ENCODE measurements around the gene EIF3I. TPM values are rescaled to one million over a fixed set of nuclear protein-coding genes. Genes with fewer than 3 reads are reported as not detected.

EIF3I gene
- 100 to 1,000 TPM in 3 of 4 donors, 10 to 100 TPM in 1; 43.8 to 122 (median 114) TPM for total RNA-seq

GRCh38 chr1:32221980-32222755, at the start of gene EIF3I, which contains the start of gene TMEM234:
EIF3I (plus strand) TSS chr1:32222407; CDS start chr1:32222442, 35 bp downstream.
TMEM234 (minus strand) TSS chr1:32222353; CDS start chr1:32222322, 31 bp downstream.
- intact Hi-C loops (cut with DNase I; ENCODE audit: low total_unique reads): no loop called here
- Histone ChIP-seq H3K4me1 (peaks cover 20 to 29% (median 24%) of the 10 kb centered on the region in 4 donors), H3K4me3 (peak within 1 kb of the TSS; percentile 79 to 98 (median 90)), H3K27ac (peak within 1 kb of the TSS; percentile 87 to 93 (median 91)), H3K27me3 (no peaks in the 10 kb centered on the region), H3K36me3 (peaks cover 0 to 12% (median 3%) of the 10 kb centered on the region in 4 donors), H3K9me3 (no peaks in the 10 kb centered on the region)
- peak; percentile 95 for DNase-seq
- in situ Hi-C loops (cut with MboI; ENCODE audit: low pct_ligation_motif_present in 1 of 4, low pct_unique_long_range_greater_than_20kb in 1 of 4, low sequenced_read_pairs in 3 of 4): loop anchor here in 1 of 4 donors (25.0 kb wide), 1 partner anchor 165 kb away; the partner anchor contains the start of gene BSDC1
- 0% methylated on average over 45 of the region's 46 CpGs; no CpG with 5 or more reads in 1 of the 2 donors for WGBS, 2 donors (ENCODE audit: low coverage in 1 of 2)
- peak; percentile 81 to 90 (median 85) for TF ChIP-seq POLR2AphosphoS5 (IDR thresholded peaks at IDR 0.05)
- no peak for TF ChIP-seq CTCF (IDR thresholded peaks at IDR 0.05)
- TF ChIP-seq POLR2A (IDR thresholded peaks at IDR 0.05): peak; percentile 71
- no peak for TF ChIP-seq EP300 (IDR thresholded peaks at IDR 0.05; ENCODE audit: low read depth)

GRCh38 chr1:32172621-32173245, 49.5 kb upstream of the EIF3I start:
- no peaks in the 10 kb centered on the region for H3K27me3 ChIP-seq
- no peak overlapping the region for H3K27ac ChIP-seq
- no peaks in the 10 kb centered on the region for H3K4me1 ChIP-seq
- H3K36me3 ChIP-seq: peaks cover 0 to 36% (median 15%) of the 10 kb centered on the region in 4 donors
- H3K9me3 ChIP-seq: no peaks in the 10 kb centered on the region
- intact Hi-C loops (cut with DNase I; ENCODE audit: low total_unique reads): no loop called here
- no peak for DNase-seq
- no peak overlapping the region for H3K4me3 ChIP-seq
- no peak for TF ChIP-seq POLR2AphosphoS5 (IDR thresholded peaks at IDR 0.05)
- TF ChIP-seq CTCF (IDR thresholded peaks at IDR 0.05): no peak
- TF ChIP-seq EP300 (IDR thresholded peaks at IDR 0.05; ENCODE audit: low read depth): no peak
- TF ChIP-seq POLR2A (IDR thresholded peaks at IDR 0.05): no peak
- in situ Hi-C loops (cut with MboI; ENCODE audit: low pct_ligation_motif_present in 1 of 4, low pct_unique_long_range_greater_than_20kb in 1 of 4, low sequenced_read_pairs in 3 of 4): no loop called here
- WGBS, 2 donors (ENCODE audit: low coverage in 1 of 2): 91 to 100% methylated on average over 1 of the region's 1 CpG

GRCh38 chr1:32178380-32179192, 43.6 kb upstream of the EIF3I start:
- peaks cover 12 to 38% (median 32%) of the 10 kb centered on the region in 4 donors for H3K4me1 ChIP-seq
- WGBS, 2 donors (ENCODE audit: low coverage in 1 of 2): 83 to 88% methylated on average over 5 to 7 of the region's 7 CpGs
- H3K27me3 ChIP-seq: no peaks in the 10 kb centered on the region
- intact Hi-C loops (cut with DNase I; ENCODE audit: low total_unique reads): no loop called here
- no peaks in the 10 kb centered on the region for H3K36me3 ChIP-seq
- H3K4me3 ChIP-seq: peak overlapping the region in 3 of 4 donors; percentile 55 to 82 (median 73)
- no peak for DNase-seq
- no peaks in the 10 kb centered on the region for H3K9me3 ChIP-seq
- H3K27ac ChIP-seq: peak overlapping the region; percentile 94 to 98 (median 96)
- in situ Hi-C loops (cut with MboI; ENCODE audit: low pct_ligation_motif_present in 1 of 4, low pct_unique_long_range_greater_than_20kb in 1 of 4, low sequenced_read_pairs in 3 of 4): no loop called here
- TF ChIP-seq CTCF (IDR thresholded peaks at IDR 0.05) (no peak), EP300 (IDR thresholded peaks at IDR 0.05; ENCODE audit: low read depth) (no peak)

GRCh38 chr1:32179193-32179442, 43.1 kb upstream of the EIF3I start:
- H3K27me3 ChIP-seq: no peaks in the 10 kb centered on the region
- peaks cover 0 to 4% (median 1%) of the 10 kb centered on the region in 4 donors for H3K36me3 ChIP-seq
- H3K4me1 ChIP-seq: peaks cover 12 to 43% (median 35%) of the 10 kb centered on the region in 4 donors
- WGBS, 2 donors (ENCODE audit: low coverage in 1 of 2): 15 to 20% methylated on average over 5 to 7 of the region's 7 CpGs
- no peaks in the 10 kb centered on the region for H3K9me3 ChIP-seq
- TF ChIP-seq POLR2AphosphoS5 (IDR thresholded peaks at IDR 0.05): no peak
- TF ChIP-seq CTCF (IDR thresholded peaks at IDR 0.05): no peak
- no peak for TF ChIP-seq EP300 (IDR thresholded peaks at IDR 0.05; ENCODE audit: low read depth)
- no peak for TF ChIP-seq POLR2A (IDR thresholded peaks at IDR 0.05)
- intact Hi-C loops (cut with DNase I; ENCODE audit: low total_unique reads): no loop called here
- H3K27ac ChIP-seq: peak overlapping the region; percentile 94 to 98 (median 96)
- H3K4me3 ChIP-seq: peak overlapping the region in 3 of 4 donors; percentile 55 to 82 (median 73)
- in situ Hi-C loops (cut with MboI; ENCODE audit: low pct_ligation_motif_present in 1 of 4, low pct_unique_long_range_greater_than_20kb in 1 of 4, low sequenced_read_pairs in 3 of 4): no loop called here
- DNase-seq: no peak
